Astrocyte of the cerebellum (primary cell): ENCODE measurements around the gene PIP5KL1.
A peak's percentile ranks its signal among the peaks of the same experiment; 100 is the strongest.

Experiments
- DNase-seq: peaks from one replicate; pipeline ENCODE4 v3.0.0-alpha.2; 2011; ENCODE audit warnings: low read depth
- H3K4me3 ChIP-seq: 2 replicates; pipeline ENCODE4 v1.5.1; 2011; ENCODE audit warnings: mild to moderate bottlenecking, low read depth, low read length, moderate library complexity
- in situ Hi-C: cut with HindIII; loops from 2 replicates; pipeline ENCODE4 v1.10.0; 2017; ENCODE audit warnings: low sequenced_read_pairs
- TF ChIP-seq, protein P1 (sequence below): IDR thresholded peaks from 2 replicates; pipeline ENCODE4 v1.5.1; 2012; ENCODE audit warnings: low read length, low read depth, moderate library complexity, mild to moderate bottlenecking; ENCODE audit errors: missing control alignments

Gene PIP5KL1

DNA sequence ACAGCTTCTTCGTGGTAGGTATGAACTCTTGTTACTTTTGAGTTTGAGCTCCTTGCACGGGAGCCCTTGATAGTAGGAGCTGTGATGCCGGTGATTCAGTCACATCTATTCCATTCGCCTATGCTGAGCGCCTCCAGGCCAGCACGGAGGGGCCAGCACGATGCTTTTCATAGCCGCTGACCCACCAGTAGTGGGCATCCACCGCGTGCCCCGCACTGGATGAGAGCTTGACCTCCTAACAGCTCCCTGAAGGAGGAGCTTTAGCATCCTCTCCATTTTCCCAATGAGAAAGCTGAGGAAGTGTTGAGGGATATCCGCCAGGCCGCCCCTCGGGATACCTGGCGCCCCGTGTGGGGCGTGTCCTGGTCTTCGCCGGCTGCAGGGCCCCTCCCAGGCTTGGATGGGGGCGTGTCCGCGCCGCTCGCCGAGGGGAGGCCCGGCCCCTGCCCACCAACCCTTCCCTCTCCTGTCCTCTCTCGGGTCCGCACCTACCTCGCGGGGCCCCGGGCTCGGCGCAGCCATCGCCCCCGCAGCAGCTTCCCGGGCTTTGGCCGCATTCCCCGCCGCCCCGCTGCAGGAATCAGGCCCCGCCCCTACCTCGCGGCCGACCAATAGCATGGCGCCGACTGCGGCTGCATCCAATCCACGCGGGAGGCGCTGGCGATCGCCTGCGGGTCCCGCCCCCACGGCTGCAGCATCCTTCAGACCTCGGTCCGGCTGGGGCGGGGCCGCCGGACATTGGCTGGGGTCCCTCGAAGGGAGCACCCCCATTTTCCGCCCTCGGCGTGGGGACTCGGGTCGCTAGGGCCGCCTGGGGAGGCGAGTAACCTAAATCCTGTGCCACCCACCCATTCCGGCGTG, at the start of gene PIP5KL1:
Gene PIP5KL1 (minus strand): TSS at position 547 of the 861 bp plus-strand sequence. CDS start 25 bp downstream, at position 522.
- in situ Hi-C loops = loop anchor here (10.0 kb wide), 1 partner anchor 164 kb away; no protein-coding TSS in a partner anchor
- H3K4me3 ChIP-seq = peak within 1 kb of the TSS; percentile 63
- DNase-seq = no peak

DNA sequence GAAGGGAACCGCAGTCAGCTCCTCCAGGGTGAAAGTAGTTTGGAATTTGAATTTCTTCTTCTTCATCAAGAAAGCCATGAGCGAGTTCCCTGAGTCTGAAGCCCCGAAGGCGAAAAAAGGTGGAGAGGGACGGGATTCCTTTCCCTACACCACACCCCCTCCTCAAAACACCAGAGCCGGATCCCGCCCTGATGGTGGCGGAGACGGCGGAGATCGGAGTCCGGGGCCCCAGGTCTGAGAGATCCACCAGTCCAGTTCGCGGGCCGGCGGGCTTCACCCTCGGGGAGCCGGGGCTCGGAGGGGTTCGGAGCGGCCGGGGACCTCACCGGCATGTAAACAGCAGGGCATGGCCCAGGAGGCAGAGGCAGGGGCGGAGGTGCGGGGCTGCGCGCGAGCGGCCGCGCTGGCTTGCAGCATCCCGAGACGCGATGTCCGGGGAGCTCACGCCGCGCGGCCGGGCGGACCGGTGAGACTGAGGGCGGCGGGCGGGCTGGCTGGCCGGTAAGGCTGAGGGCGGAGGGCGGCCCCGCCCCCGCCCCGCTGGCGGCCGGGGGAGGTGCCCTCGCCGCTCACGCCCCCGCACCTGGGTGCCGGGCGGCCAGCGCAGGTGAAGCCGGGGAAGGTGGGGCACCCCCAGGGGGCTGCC, 49.6 kb upstream of the PIP5KL1 start:
- peak overlapping the region; percentile 65 for H3K4me3 ChIP-seq
- no peak for DNase-seq
- in situ Hi-C loops = loop anchor here (10.0 kb wide), 1 partner anchor 65 kb away; no protein-coding TSS in a partner anchor
- TF ChIP-seq, protein P1, sequence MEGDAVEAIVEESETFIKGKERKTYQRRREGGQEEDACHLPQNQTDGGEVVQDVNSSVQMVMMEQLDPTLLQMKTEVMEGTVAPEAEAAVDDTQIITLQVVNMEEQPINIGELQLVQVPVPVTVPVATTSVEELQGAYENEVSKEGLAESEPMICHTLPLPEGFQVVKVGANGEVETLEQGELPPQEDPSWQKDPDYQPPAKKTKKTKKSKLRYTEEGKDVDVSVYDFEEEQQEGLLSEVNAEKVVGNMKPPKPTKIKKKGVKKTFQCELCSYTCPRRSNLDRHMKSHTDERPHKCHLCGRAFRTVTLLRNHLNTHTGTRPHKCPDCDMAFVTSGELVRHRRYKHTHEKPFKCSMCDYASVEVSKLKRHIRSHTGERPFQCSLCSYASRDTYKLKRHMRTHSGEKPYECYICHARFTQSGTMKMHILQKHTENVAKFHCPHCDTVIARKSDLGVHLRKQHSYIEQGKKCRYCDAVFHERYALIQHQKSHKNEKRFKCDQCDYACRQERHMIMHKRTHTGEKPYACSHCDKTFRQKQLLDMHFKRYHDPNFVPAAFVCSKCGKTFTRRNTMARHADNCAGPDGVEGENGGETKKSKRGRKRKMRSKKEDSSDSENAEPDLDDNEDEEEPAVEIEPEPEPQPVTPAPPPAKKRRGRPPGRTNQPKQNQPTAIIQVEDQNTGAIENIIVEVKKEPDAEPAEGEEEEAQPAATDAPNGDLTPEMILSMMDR = no peak

More for the DNA sequence above, at the start of gene PIP5KL1:
- TF ChIP-seq, protein P1 = peak; percentile 38

DNA sequence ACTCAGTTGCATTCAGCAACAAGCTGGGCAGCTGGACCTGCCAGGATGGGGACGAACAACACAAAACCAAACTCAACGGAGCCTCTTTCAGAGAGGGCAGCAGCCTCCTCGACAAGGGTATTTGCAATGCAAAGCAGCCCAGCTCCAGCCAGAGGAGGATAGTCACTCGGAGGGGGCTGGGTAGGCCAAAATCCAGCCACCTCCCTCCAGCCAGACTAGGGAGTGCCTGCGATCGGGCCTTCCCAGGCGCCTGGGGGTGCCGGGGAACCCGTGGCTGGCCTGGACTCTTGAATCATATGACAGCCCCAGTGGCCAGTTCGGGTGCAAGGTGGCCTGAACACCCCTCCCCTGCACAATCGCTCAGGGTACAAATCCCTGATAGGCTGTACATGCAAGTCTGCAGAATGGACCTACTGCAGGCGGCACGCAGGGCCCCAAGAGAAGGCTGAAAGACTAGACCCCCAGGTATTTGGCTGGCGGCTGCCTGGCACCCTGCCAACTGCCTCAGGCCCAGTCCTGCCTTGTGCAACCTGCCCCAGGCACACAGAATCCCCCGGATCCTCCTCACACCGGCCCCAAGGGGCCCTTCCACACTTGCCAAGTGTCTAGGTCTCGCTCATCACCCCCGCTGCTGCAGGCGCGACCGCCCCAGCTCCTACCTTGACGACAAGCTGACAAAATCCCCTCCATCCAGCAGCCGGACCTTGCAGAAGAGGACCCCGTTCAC, 48.9 kb upstream of the PIP5KL1 start:
- DNase-seq = no peak
- in situ Hi-C loops = loop anchor here (10.0 kb wide), 1 partner anchor 65 kb away; no protein-coding TSS in a partner anchor
- TF ChIP-seq, protein P1 = no peak
- H3K4me3 ChIP-seq = peak overlapping the region; percentile 65

DNA sequence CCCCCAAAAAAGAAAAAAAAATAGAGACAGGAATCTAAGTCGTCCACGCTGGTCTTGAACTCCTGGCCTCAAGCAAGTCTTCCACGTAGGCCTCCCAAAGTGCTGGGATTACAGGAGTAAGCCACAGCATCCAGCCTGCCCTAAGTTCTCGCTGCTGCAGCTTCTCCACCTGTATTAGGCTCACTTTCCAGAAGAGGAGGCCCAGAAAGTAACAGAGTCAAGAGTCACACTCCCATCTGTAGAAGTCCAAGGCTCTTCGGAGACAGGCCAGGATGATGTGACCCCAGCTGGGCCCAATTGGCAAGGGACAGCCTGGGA, 48.4 kb upstream of the PIP5KL1 start:
- in situ Hi-C loops = no loop called here
- H3K4me3 ChIP-seq = peak overlapping the region; percentile 65
- no peak for DNase-seq
- TF ChIP-seq, protein P1 = no peak

GRCh38 chr9:127977884-127978647, 47.5 kb upstream of the PIP5KL1 start:
- in situ Hi-C loops = no loop called here
- H3K4me3 ChIP-seq = peak overlapping the region; percentile 65
- peak; percentile 48 for DNase-seq
- TF ChIP-seq, protein P1 = no peak
